Measurements from ENCODE around the gene ZNF524. TPM values are rescaled to one million over a fixed set of nuclear protein-coding genes. Genes with fewer than 3 reads are reported as not detected.
"Not testable (repeated sequence)": the region's sequence is repeated elsewhere in the genome, so short reads cannot be mapped to it uniquely, and the experiment has no call there.

Gene ZNF524
- total RNA-seq, 3 donors from 2014 or later: 12.5 to 12.6 (median 12.6) TPM

- peaks cover 14% of the 10 kb centered on the region for H3K36me3 Mint-ChIP-seq (ENCODE audit: insufficient read depth)
- no peak for DNase-seq
- peaks cover 21% of the 10 kb centered on the region for H3K4me1 Mint-ChIP-seq (ENCODE audit: low read depth)
- no peak for ATAC-seq
- no peak overlapping the region for H3K4me3 Mint-ChIP-seq
- H3K27me3 Mint-ChIP-seq (ENCODE audit: low read depth): no peaks in the 10 kb centered on the region
- H3K9me3 Mint-ChIP-seq: no peaks in the 10 kb centered on the region
These were observed 21.9 kb upstream of the ZNF524 start for GRCh38 chr19:55578031-55578760.

GRCh38 chr19:55578761-55579747 is 21.0 kb upstream of the ZNF524 start:
- Mint-ChIP-seq H3K4me3 (peak overlapping the region; percentile 88), H3K36me3 (ENCODE audit: insufficient read depth) (peaks cover 14% of the 10 kb centered on the region), H3K27me3 (ENCODE audit: low read depth) (no peaks in the 10 kb centered on the region), H3K4me1 (ENCODE audit: low read depth) (peaks cover 21% of the 10 kb centered on the region), H3K9me3 (no peaks in the 10 kb centered on the region)
- ATAC-seq: no peak
- no peak for DNase-seq

- Mint-ChIP-seq H3K4me1 (ENCODE audit: low read depth) (peaks cover 21% of the 10 kb centered on the region), H3K9me3 (no peaks in the 10 kb centered on the region), H3K36me3 (ENCODE audit: insufficient read depth) (peaks cover 14% of the 10 kb centered on the region), H3K27me3 (ENCODE audit: low read depth) (no peaks in the 10 kb centered on the region), H3K4me3 (peak overlapping the region; percentile 88)
- DNase-seq: no peak
- peak; percentile 26 to 36 for ATAC-seq
These were observed 20.1 kb upstream of the ZNF524 start for GRCh38 chr19:55579766-55580621.

- Mint-ChIP-seq H3K36me3 (ENCODE audit: insufficient read depth) (peaks cover 14% of the 10 kb centered on the region), H3K9me3 (no peaks in the 10 kb centered on the region), H3K27me3 (ENCODE audit: low read depth) (no peaks in the 10 kb centered on the region), H3K4me1 (ENCODE audit: low read depth) (peaks cover 27% of the 10 kb centered on the region), H3K4me3 (peak within 1 kb of the TSS; percentile 88)
- DNase-seq: peak; percentile 67
- peak; percentile 76 to 78 for ATAC-seq
These were observed 19.4 kb upstream of the ZNF524 start, which contains the start of gene ZNF579 for GRCh38 chr19:55580628-55581144. Gene ZNF579 (minus strand): TSS chr19:55580848. CDS start chr19:55579639, 1,209 bp downstream.

- DNase-seq (no peak), ATAC-seq (no peak)
- peak overlapping the region; percentile 88 for H3K4me3 Mint-ChIP-seq
- H3K9me3 Mint-ChIP-seq: no peaks in the 10 kb centered on the region
- peaks cover 14% of the 10 kb centered on the region for H3K36me3 Mint-ChIP-seq (ENCODE audit: insufficient read depth)
- peaks cover 32% of the 10 kb centered on the region for H3K4me1 Mint-ChIP-seq (ENCODE audit: low read depth)
- H3K27me3 Mint-ChIP-seq (ENCODE audit: low read depth): no peaks in the 10 kb centered on the region
These were observed 18.8 kb upstream of the ZNF524 start for GRCh38 chr19:55581145-55581822.

GRCh38 chr19:55581823-55582223 is 18.3 kb upstream of the ZNF524 start:
- peaks cover 12% of the 10 kb centered on the region for H3K36me3 Mint-ChIP-seq (ENCODE audit: insufficient read depth)

GRCh38 chr19:55582284-55582683 is 17.8 kb upstream of the ZNF524 start:
- H3K4me3 Mint-ChIP-seq; H3K36me3 Mint-ChIP-seq (ENCODE audit: insufficient read depth); H3K9me3 Mint-ChIP-seq; ATAC-seq; DNase-seq; H3K27me3 Mint-ChIP-seq (ENCODE audit: low read depth): not testable (repeated sequence)
- H3K4me1 Mint-ChIP-seq (ENCODE audit: low read depth): peaks cover 37% of the 10 kb centered on the region

More at GRCh38 chr19:55581823-55582223, 18.3 kb upstream of the ZNF524 start:
- Mint-ChIP-seq H3K27me3 (ENCODE audit: low read depth) (no peaks in the 10 kb centered on the region), H3K4me1 (ENCODE audit: low read depth) (peaks cover 35% of the 10 kb centered on the region), H3K4me3 (peak overlapping the region; percentile 88), H3K9me3 (no peaks in the 10 kb centered on the region)
- ATAC-seq: no peak
- no peak for DNase-seq

GRCh38 chr19:55583897-55584296 is 16.2 kb upstream of the ZNF524 start:
- H3K9me3 Mint-ChIP-seq; ATAC-seq; H3K36me3 Mint-ChIP-seq (ENCODE audit: insufficient read depth); H3K27me3 Mint-ChIP-seq (ENCODE audit: low read depth); DNase-seq; H3K4me3 Mint-ChIP-seq: not testable (repeated sequence)
- peaks cover 44% of the 10 kb centered on the region for H3K4me1 Mint-ChIP-seq (ENCODE audit: low read depth)

- no peak overlapping the region for H3K4me3 Mint-ChIP-seq
- DNase-seq: no peak
- H3K4me1 Mint-ChIP-seq (ENCODE audit: low read depth): peaks cover 45% of the 10 kb centered on the region
- ATAC-seq: no peak
- no peaks in the 10 kb centered on the region for H3K9me3 Mint-ChIP-seq
- no peaks in the 10 kb centered on the region for H3K27me3 Mint-ChIP-seq (ENCODE audit: low read depth)
- H3K36me3 Mint-ChIP-seq (ENCODE audit: insufficient read depth): peaks cover 1% of the 10 kb centered on the region
These were observed 15.2 kb upstream of the ZNF524 start for GRCh38 chr19:55584871-55585270.

- ATAC-seq (peak; percentile 51 to 65), DNase-seq (peak; percentile 31)
- Mint-ChIP-seq H3K36me3 (ENCODE audit: insufficient read depth) (no peaks in the 10 kb centered on the region), H3K4me3 (peak overlapping the region; percentile 82), H3K9me3 (no peaks in the 10 kb centered on the region), H3K27me3 (ENCODE audit: low read depth) (no peaks in the 10 kb centered on the region), H3K4me1 (ENCODE audit: low read depth) (peaks cover 42% of the 10 kb centered on the region)
These were observed 14.3 kb upstream of the ZNF524 start for GRCh38 chr19:55585658-55586339.

GRCh38 chr19:55586976-55587668 is 13.0 kb upstream of the ZNF524 start:
- peaks cover 8% of the 10 kb centered on the region for H3K36me3 Mint-ChIP-seq (ENCODE audit: insufficient read depth)
- H3K4me1 Mint-ChIP-seq (ENCODE audit: low read depth): peaks cover 31% of the 10 kb centered on the region
- no peaks in the 10 kb centered on the region for H3K27me3 Mint-ChIP-seq (ENCODE audit: low read depth)
- H3K9me3 Mint-ChIP-seq: no peaks in the 10 kb centered on the region
- DNase-seq: peak; percentile 90
- ATAC-seq: peak; percentile 96 to 97
- peak overlapping the region; percentile 82 for H3K4me3 Mint-ChIP-seq

- no peak for ATAC-seq
These were observed 11.3 kb upstream of the ZNF524 start for GRCh38 chr19:55588738-55589137.

More at GRCh38 chr19:55588738-55589137, 11.3 kb upstream of the ZNF524 start:
- peak overlapping the region; percentile 26 for H3K4me3 Mint-ChIP-seq
- no peak for DNase-seq
- H3K36me3 Mint-ChIP-seq (ENCODE audit: insufficient read depth): peaks cover 8% of the 10 kb centered on the region
- peaks cover 28% of the 10 kb centered on the region for H3K4me1 Mint-ChIP-seq (ENCODE audit: low read depth)
- no peaks in the 10 kb centered on the region for H3K9me3 Mint-ChIP-seq
- H3K27me3 Mint-ChIP-seq (ENCODE audit: low read depth): no peaks in the 10 kb centered on the region

All from activated T-cell treated with anti-CD3 and anti-CD28 coated beads, Interleukin-2, amount 50 U/mL, for 4 hours (primary cell).